GM10266 (cell line): Measurements from ENCODE around the gene PLEKHM2.

Experiments used
- DNase-seq: peaks from one replicate; pipeline ENCODE4 v3.0.0; 2012; ENCODE audit errors: extremely low spot score
- TF ChIP-seq, protein P1 (sequence below): IDR thresholded peaks from 2 replicates; pipeline ENCODE4 v1.5.1; 2012; ENCODE audit warnings: mild to moderate bottlenecking, low read depth; ENCODE audit not compliant: control insufficient read depth, insufficient read depth; ENCODE audit errors: missing control alignments

The PLEKHM2 gene

GRCh38 chr1:15758953-15759661, 75.0 kb downstream of the PLEKHM2 start:
- TF ChIP-seq, protein P1, sequence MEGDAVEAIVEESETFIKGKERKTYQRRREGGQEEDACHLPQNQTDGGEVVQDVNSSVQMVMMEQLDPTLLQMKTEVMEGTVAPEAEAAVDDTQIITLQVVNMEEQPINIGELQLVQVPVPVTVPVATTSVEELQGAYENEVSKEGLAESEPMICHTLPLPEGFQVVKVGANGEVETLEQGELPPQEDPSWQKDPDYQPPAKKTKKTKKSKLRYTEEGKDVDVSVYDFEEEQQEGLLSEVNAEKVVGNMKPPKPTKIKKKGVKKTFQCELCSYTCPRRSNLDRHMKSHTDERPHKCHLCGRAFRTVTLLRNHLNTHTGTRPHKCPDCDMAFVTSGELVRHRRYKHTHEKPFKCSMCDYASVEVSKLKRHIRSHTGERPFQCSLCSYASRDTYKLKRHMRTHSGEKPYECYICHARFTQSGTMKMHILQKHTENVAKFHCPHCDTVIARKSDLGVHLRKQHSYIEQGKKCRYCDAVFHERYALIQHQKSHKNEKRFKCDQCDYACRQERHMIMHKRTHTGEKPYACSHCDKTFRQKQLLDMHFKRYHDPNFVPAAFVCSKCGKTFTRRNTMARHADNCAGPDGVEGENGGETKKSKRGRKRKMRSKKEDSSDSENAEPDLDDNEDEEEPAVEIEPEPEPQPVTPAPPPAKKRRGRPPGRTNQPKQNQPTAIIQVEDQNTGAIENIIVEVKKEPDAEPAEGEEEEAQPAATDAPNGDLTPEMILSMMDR = no peak
- DNase-seq = no peak

GRCh38 chr1:15760520-15761211, 76.5 kb downstream of the PLEKHM2 start:
- TF ChIP-seq, protein P1 = no peak
- no peak for DNase-seq

GRCh38 chr1:15761366-15762128, 77.4 kb downstream of the PLEKHM2 start:
- DNase-seq = no peak
- TF ChIP-seq, protein P1 = no peak

GRCh38 chr1:15762546-15762945, 78.4 kb downstream of the PLEKHM2 start:
- no peak for DNase-seq
- TF ChIP-seq, protein P1 = no peak

DNA sequence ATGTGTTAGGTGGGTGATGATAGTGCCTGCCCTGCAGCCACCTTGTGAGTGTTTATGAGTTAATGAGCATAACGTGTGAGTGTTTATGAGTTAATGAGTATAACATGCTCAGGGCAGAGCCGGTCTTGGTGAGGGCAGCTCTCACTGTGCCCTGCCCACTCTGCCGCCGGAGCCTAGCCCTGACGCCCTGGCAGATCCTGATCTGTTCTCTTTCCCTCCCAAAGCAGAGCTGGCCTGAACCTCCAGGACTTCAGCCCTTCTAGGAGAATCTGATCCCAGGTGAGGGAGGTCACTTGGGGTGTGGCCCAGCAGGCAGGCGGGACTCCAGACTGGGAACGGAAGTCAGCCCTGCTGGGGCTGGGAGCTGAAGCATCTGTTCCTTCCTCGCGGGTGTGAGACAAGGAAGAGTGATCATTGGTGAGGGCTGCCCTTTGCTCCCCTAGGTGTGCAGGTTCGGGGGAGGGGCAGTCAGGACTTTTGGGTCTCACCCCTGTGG, 80.2 kb downstream of the PLEKHM2 start:
- no peak for DNase-seq
- TF ChIP-seq, protein P1 = no peak

GRCh38 chr1:15764890-15765289, 80.8 kb downstream of the PLEKHM2 start:
- no peak for DNase-seq

More at GRCh38 chr1:15764890-15765289, 80.8 kb downstream of the PLEKHM2 start:
- TF ChIP-seq, protein P1 = no peak
